ENCODE measurements around the gene SST. TPM values are rescaled to one million over a fixed set of nuclear protein-coding genes. Genes with fewer than 3 reads are reported as not detected.

SST gene
- total RNA-seq, 1 experiment from 2014 or later = not detected

DNA sequence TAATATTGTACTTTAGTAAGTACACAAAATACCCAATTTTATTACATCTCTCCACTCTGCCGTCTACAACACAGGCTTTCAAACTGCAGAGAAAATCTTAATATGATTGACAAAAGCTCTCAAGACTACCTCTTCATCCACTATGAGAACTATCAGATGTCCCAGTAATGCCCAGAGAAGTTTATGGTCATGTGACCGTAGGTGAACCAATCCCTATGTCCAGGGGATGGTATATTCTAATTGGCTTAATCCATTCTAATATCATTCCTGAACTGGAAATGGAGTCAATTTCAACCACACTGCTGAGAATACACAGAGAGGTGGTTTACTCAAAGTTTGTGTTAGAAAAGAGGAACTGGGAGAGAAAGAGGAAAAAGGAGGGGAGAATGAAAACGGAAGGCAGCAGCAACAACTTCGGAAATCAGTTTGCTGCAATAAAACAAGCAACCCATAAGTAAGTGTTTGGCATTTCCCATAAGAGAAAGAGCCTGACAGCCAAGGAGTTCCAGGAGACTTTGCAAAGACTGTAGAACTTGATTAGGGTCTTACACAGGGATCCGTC, 7.3 kb downstream of the SST start:
- CTCF ChIA-PET = no interaction called here
- Mint-ChIP-seq H3K4me3 (ENCODE audit: unreplicated experiment) (no peak overlapping the region), H3K9me3 (ENCODE audit: unreplicated experiment) (no peaks in the 10 kb centered on the region), H3K27ac (ENCODE audit: unreplicated experiment) (no peak overlapping the region), H3K27me3 (ENCODE audit: insufficient read depth, unreplicated experiment) (peaks cover 8% of the 10 kb centered on the region), H3K4me1 (ENCODE audit: low read depth, unreplicated experiment) (peaks cover 8% of the 10 kb centered on the region), H3K36me3 (ENCODE audit: insufficient read depth, unreplicated experiment) (no peaks in the 10 kb centered on the region)
- intact Hi-C loops (cut with micrococcal nuclease; ENCODE audit: unreplicated experiment) = no loop called here
- TF ChIP-seq, protein P1, sequence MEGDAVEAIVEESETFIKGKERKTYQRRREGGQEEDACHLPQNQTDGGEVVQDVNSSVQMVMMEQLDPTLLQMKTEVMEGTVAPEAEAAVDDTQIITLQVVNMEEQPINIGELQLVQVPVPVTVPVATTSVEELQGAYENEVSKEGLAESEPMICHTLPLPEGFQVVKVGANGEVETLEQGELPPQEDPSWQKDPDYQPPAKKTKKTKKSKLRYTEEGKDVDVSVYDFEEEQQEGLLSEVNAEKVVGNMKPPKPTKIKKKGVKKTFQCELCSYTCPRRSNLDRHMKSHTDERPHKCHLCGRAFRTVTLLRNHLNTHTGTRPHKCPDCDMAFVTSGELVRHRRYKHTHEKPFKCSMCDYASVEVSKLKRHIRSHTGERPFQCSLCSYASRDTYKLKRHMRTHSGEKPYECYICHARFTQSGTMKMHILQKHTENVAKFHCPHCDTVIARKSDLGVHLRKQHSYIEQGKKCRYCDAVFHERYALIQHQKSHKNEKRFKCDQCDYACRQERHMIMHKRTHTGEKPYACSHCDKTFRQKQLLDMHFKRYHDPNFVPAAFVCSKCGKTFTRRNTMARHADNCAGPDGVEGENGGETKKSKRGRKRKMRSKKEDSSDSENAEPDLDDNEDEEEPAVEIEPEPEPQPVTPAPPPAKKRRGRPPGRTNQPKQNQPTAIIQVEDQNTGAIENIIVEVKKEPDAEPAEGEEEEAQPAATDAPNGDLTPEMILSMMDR (IDR thresholded peaks at IDR 0.05; ENCODE audit: insufficient read depth in 1 of 2, low read depth in 1 of 2, low read length in 1 of 2, severe bottlenecking in 1 of 2, unreplicated experiment in 1 of 2) = no peak
- H3K27me3 ChIP-seq (replicated peaks; ENCODE audit: control insufficient read depth, insufficient read depth, low read length) = no peaks in the 10 kb centered on the region
- BruUV-seq (replicated peaks) = no TSS peak
- H3K4me3 ChIP-seq (ENCODE audit: low read depth, low read length) = no peak overlapping the region
- no peaks in the 10 kb centered on the region for H3K36me3 ChIP-seq (ENCODE audit: control insufficient read depth, insufficient read depth, low read length)
- peaks cover 7% of the 10 kb centered on the region; the same call in 1 of the 2 replicates for H3K4me1 ChIP-seq
- POLR2A ChIA-PET = no interaction called here
- H3K9me3 ChIP-seq = no peaks in the 10 kb centered on the region
- no peak for DNase-seq

DNA sequence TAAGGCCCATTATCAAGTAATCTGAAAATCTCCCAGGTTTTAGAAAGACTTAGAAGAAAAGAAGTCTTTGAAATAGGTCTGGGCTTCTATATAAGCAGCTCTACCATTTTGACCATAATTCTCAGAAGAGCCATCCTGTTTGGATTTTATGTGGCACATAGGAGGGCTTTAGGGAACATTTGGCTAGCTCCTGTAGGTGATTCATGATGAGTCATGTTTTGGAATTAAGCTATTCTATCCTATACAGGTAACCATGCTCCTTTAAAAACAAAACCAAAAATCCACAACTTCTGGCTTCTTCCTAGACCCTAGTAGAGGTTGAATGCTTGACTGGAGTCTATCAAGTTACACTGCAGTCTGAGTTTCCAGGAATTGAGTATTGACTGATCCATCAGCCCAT, 8.9 kb downstream of the SST start:
- Histone ChIP-seq H3K27me3 (replicated peaks; ENCODE audit: control insufficient read depth, insufficient read depth, low read length) (no peaks in the 10 kb centered on the region), H3K9me3 (no peaks in the 10 kb centered on the region), H3K4me3 (ENCODE audit: low read depth, low read length) (no peak overlapping the region), H3K36me3 (ENCODE audit: control insufficient read depth, insufficient read depth, low read length) (no peaks in the 10 kb centered on the region), H3K4me1 (no peaks in the 10 kb centered on the region)
- Mint-ChIP-seq H3K27me3 (ENCODE audit: insufficient read depth, unreplicated experiment) (peaks cover 8% of the 10 kb centered on the region), H3K9me3 (ENCODE audit: unreplicated experiment) (no peaks in the 10 kb centered on the region), H3K36me3 (ENCODE audit: insufficient read depth, unreplicated experiment) (no peaks in the 10 kb centered on the region), H3K4me3 (ENCODE audit: unreplicated experiment) (no peak overlapping the region), H3K27ac (ENCODE audit: unreplicated experiment) (no peak overlapping the region), H3K4me1 (ENCODE audit: low read depth, unreplicated experiment) (peaks cover 4% of the 10 kb centered on the region)
- intact Hi-C loops (cut with micrococcal nuclease; ENCODE audit: unreplicated experiment) = no loop called here
- ChIA-PET POLR2A (no interaction called here), CTCF (no interaction called here)
- no TSS peak for BruUV-seq (replicated peaks)
- DNase-seq = no peak
- TF ChIP-seq, protein P1 (IDR thresholded peaks at IDR 0.05; ENCODE audit: insufficient read depth in 1 of 2, low read depth in 1 of 2, low read length in 1 of 2, severe bottlenecking in 1 of 2, unreplicated experiment in 1 of 2) = no peak

DNA sequence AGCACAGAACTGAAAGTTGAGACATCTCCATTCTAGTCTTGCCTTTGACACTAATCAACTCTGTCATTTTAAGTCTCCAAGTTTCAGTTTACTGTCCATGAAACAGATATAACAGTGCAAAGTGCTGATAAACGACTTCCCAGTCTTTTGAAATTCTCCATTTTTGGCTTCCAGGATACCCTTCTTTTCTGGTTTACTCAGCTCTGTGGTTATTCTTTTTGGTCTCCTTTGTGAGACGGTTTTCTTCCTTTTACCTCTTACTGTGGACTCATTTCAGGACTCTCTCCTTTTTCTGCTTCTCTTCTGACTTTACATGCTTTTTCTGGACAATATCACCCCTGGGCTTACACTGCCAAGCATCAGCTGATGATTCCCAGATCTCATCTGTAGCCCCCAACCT, 18.9 kb downstream of the SST start:
- Histone ChIP-seq H3K4me3 (ENCODE audit: low read depth, low read length) (no peak overlapping the region), H3K9me3 (no peaks in the 10 kb centered on the region), H3K36me3 (ENCODE audit: control insufficient read depth, insufficient read depth, low read length) (no peaks in the 10 kb centered on the region), H3K27me3 (replicated peaks; ENCODE audit: control insufficient read depth, insufficient read depth, low read length) (peaks cover 2% of the 10 kb centered on the region; the same call in 1 of the 2 replicates), H3K4me1 (no peaks in the 10 kb centered on the region)
- H3K36me3 Mint-ChIP-seq (ENCODE audit: insufficient read depth, unreplicated experiment) = no peaks in the 10 kb centered on the region
- H3K4me1 Mint-ChIP-seq (ENCODE audit: low read depth, unreplicated experiment) = peaks cover 5% of the 10 kb centered on the region
- no peak overlapping the region for H3K4me3 Mint-ChIP-seq (ENCODE audit: unreplicated experiment)
- no peak overlapping the region for H3K27ac Mint-ChIP-seq (ENCODE audit: unreplicated experiment)
- no peaks in the 10 kb centered on the region for H3K9me3 Mint-ChIP-seq (ENCODE audit: unreplicated experiment)
- peaks cover 19% of the 10 kb centered on the region for H3K27me3 Mint-ChIP-seq (ENCODE audit: insufficient read depth, unreplicated experiment)
- CTCF ChIA-PET = no interaction called here
- BruUV-seq (replicated peaks) = no TSS peak
- intact Hi-C loops (cut with micrococcal nuclease; ENCODE audit: unreplicated experiment) = no loop called here
- TF ChIP-seq, protein P1 (IDR thresholded peaks at IDR 0.05; ENCODE audit: insufficient read depth in 1 of 2, low read depth in 1 of 2, low read length in 1 of 2, severe bottlenecking in 1 of 2, unreplicated experiment in 1 of 2) = no peak
- DNase-seq = no peak
- POLR2A ChIA-PET = no interaction called here
